Ishikawa (cell line): ENCODE measurements around the gene MTARC2.

Source experiments
- CEBPB ChIP-seq: IDR thresholded peaks from 2 replicates; pipeline ENCODE4 v1.6.1; 2012
- CREB1 ChIP-seq: IDR thresholded peaks from 2 replicates; pipeline ENCODE4 v1.6.1; 2012; ENCODE audit warnings: low read depth
- EP300 ChIP-seq: IDR thresholded peaks from 2 replicates; pipeline ENCODE4 v1.6.1; 2012; ENCODE audit warnings: borderline replicate concordance
- MAX ChIP-seq: IDR thresholded peaks from 2 replicates; pipeline ENCODE4 v1.6.1; 2012
- NFIC ChIP-seq: IDR thresholded peaks from 2 replicates; pipeline ENCODE4 v1.6.1; 2012
- RAD21 ChIP-seq: IDR thresholded peaks from 2 replicates; pipeline ENCODE4 v1.6.1; 2012; ENCODE audit warnings: low read depth
- TCF12 ChIP-seq: IDR thresholded peaks from 2 replicates; pipeline ENCODE4 v1.6.1; 2012; ENCODE audit warnings: low read depth
- TEAD4 ChIP-seq: IDR thresholded peaks from 2 replicates; pipeline ENCODE4 v1.6.1; 2012
- USF1 ChIP-seq: IDR thresholded peaks from 2 replicates; pipeline ENCODE4 v1.6.1; 2012
- ZBTB7A ChIP-seq: IDR thresholded peaks from 2 replicates; pipeline ENCODE4 v1.6.1; 2012; ENCODE audit warnings: low read depth

- TF ChIP-seq RAD21 (no peak), USF1 (no peak), TEAD4 (no peak), MAX (no peak), CREB1 (no peak), CEBPB (no peak), EP300 (no peak), TCF12 (no peak), ZBTB7A (no peak), NFIC (no peak)
Observed at GRCh38 chr1:220800262-220800661, 52.1 kb downstream of the MTARC2 start.
